NCI-H2196 (cell line): ENCODE data around the gene ADAMTSL2.

Source experiments
- DNase-seq: peaks from one replicate; lab custom pipeline; 2025; ENCODE audit not compliant: unreplicated experiment; lab: John Stamatoyannopoulos, UW

ADAMTSL2 gene

DNA sequence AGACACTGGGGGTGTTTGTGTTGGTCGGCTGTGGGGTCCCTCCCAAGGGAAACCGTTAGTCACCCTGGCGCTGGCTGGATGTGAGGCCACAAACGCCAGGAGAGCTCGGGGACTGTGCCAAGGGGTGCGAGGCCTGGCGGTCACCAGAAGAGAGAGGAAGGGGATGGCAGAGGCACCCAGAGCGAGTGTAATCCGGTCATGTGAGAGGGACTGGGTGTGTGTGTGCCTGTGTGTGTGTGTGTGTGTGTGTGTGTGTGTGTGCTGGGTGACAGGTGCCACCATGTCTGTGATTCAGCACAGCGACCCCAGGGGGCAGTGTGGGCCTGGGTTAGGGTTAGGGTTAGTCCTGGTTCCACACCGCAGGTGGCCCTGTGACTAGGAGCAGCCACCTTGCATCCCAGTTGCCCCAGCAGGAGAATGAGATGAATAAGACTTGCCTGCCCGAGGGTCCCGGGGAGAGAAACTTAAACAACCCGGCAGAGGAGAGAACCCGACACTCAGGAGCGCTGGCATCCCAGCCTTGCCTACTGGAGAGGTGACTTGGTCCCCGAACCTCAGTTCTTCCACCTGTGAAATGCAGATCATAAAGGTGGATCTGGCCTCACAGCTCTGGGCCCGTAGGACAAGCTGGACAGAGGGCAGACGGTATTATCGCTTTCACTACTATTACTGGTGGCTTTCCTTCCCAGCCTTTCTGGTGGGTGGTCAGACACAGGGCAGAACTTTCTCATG lies 1.4 kb upstream of the ADAMTSL2 start:
- peak; percentile 80 for DNase-seq

DNA sequence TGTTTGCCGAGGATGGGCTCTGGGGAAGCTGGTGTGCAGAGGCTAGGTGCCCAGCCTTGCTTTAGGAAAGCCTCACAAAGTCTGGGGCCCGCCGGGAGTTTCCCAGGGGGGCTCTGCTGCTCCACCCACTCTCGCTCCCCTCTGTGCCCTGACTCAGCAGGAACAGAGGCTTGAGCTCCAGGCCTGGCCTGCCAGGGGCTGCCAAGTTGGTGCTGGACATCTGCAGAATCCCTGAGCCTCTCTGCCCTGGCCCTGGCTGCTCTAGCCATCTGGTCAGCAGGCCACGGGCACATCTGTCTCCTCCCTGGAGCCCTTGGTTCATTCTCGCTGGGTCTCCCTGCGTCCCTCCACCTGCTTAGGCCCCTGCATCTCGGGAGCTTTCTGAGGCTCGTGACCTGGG lies 647 bp upstream of the ADAMTSL2 start:
- no peak for DNase-seq

DNA sequence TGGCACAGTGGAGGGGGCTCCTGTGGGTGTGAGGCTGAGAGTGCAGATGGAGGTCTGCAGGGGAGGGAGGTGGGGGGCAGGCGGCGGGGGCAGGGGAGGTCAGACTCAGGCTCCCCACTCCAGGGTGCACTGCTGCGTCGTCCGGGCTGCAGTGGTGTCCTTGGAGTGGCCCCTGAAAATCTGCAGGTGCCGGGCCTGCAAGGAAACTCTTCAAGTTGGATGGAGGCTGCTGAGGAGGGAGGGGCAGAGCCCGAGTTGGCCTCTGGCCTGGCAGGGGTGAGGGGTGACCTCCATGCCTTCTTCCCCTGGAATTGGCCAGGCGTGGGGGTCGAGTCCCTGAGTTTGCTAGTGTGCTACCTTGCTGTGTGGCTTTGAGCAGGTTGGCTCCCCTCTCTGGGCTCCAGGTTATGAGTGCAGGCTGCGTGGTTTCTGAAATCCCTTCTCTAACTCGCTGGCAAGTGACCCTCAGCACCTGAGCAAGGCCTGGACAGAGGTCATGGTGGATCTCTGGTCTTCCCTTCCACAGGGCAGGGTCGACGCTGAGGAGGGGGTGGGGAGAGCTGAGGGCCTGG lies 888 bp downstream of the ADAMTSL2 start:
- DNase-seq = no peak

DNA sequence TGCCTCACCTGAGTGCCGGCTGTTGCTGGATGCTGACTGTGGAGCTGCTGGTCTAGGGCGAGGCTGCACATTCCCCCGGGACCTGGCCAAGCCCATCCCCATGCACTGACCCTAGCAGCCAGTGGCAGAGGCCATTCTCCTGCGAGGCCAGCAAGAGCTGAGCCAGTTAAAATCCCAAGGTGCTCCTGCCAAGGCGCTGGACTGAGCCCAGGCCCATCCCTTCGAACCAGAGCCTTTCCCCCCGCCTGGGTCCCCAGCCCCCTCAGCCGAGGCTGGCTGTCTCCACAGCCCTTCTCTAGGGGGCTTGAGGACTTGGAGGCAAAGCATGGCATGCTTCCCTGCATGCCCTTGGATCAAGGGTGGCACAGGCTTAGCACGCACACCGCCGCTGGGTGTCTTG lies 1.6 kb downstream of the ADAMTSL2 start:
- DNase-seq = no peak

DNA sequence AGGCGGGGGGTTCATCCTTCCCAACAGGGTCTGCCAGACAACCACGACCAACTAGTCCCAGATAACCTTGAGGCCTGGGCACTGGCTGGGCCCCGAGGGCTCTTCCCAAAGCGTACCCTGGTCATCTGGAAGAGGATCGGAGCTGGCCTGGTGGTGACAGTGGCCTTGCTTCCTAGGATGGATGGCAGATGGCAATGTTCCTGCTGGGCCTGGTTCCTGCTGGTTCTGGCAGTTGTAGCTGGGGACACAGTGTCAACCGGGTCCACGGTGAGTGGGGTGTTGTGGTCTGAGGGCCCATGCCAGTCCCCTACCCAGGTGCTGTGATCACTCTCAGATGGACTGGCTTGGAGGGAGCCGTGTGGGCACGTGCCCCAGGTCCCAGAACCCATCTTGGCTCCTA lies 2.0 kb downstream of the ADAMTSL2 start:
- no peak for DNase-seq

DNA sequence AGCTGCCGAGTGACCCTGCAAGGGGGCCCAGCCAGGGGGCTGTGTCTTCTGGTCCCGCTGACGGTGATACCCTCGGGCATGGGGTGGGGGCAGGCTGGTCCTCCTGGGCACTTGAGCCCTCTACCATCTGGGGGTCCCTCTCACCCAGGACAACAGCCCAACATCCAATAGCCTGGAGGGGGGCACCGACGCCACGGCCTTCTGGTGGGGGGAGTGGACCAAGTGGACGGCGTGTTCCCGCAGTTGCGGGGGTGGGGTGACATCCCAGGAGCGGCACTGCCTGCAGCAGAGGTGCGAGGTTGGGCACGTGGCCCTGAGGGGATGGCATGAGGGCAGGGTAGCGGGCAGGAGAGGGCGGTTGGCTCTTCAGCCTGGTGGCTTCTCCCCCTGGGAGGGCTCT lies 2.8 kb downstream of the ADAMTSL2 start:
- no peak for DNase-seq

DNA sequence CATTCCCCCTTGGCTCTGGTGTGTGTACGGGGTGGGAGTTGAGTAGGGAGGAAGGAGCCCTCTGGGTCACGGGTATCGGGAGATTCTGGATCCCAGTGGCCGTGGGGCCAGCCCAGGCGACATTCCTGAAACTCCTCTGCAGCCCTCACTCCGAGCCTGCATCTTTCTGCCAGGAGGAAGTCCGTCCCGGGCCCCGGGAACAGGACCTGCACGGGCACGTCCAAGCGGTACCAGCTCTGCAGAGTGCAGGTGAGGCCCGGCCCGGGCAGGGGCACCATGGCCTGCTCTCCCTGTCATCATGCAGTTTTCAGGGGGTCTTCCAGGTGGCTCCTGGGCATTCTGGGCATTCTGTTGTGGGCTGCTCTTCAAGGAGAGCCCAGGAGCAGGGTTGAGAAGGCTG lies 3.7 kb downstream of the ADAMTSL2 start:
- no peak for DNase-seq

DNA sequence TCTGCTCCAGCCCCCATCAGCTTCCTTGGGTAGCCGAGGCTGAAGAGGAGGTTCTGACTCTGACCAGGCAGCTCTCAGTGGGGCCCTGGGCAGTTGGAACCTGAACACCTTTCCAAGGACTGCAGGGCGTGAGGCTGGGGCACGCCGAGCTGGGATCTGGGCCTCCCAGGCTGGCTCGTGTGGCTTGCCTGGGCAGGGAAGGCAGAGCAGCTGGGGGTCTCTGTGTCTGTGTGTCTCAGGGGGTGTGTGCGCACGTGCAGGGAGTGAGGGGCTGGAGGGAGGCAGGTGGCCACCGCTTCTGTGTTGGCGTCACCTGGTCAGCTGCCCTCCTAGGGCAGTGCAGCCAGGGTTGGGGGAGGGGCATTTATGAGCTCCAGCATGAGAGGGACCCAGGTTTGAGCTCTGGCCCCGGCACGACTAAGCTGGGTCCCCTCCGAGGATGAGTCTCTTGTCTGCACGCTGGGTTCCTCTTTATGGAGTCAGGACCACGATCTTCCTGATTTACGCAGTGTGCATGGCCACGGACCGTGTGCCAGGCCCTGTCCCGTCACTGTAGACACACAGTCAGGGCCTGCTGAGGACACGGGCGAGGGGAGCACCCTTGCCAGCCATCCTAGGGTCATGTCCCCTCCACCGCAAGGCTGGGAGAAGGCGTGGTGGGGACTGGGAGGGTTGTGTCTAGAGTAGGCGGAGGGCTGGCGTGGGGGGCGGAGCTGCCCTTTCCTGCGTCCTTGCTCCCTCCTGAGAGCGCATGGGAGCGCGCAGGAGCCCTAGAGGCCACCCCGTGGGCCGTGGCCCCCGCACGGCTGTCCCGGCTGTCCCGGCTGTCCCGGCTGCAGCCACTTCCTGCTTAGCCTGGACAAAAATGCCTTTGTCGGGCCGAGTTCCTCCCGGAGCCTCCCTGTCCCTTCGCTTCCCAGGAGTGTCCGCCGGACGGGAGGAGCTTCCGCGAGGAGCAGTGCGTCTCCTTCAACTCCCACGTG lies 4.6 kb downstream of the ADAMTSL2 start:
- DNase-seq = no peak

DNA sequence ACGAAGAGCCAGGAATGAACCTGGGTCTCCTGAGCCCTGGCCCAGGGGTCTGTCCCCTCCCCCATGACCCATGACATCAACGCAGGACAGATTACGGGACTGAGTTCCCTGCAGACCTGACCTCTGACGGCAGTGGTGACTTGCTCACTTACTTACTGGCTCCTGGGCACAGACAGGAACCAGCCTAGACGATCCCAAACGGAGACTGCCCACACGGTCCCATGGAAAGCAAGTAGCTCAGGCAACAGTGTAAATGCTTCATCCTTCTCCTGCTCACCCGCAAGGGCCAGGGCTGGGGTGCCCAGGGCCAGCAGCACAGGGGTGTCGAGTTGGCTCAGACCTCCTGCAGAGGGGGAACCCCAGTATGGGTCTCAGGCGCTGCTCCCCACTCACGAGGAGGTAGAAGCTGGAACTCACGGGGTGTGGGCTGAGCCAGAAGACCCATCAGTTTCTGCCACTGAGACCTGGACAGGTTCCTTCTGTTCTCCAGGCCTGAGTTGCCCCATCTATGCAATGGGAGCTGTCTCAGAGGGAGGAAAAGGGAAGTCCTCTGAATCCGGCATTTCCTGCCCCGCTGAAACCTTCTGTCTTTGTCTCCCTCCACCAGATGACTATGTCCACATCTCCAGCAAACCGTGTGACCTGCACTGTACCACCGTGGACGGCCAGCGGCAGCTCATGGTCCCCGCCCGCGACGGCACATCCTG lies 5.6 kb downstream of the ADAMTSL2 start:
- DNase-seq = no peak

DNA sequence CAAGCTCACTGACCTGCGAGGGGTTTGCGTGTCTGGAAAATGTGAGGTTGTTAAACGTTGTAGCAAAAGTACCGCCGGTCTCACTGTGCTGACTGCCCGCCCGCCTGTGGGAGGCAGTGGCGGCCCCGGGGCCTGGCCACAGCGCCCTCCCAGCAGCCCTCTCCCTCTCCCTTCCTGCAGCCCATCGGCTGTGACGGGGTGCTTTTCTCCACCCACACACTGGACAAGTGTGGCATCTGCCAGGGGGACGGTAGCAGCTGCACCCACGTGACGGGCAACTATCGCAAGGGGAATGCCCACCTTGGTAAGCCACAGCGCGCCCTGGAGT lies 6.2 kb downstream of the ADAMTSL2 start:
- DNase-seq = no peak

DNA sequence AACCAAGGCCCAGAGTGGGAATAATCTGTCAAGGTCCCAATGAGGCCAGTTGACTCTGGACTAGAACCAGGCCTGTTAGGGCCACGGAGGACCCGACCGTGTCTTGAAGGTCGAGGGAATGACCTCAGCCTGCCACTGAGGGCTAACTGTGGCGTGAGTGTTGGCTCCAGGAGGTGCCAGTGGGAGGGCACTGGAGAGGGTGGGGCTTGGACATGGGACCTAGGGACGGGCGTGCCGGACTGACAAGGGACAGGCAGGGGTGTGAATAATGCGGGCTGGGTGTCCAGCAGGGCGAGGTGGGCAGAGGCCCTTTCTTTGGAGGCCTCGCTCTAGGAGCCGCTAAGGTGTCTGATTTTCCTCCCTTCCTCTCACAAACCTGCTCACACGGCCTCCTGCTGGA lies 7.5 kb downstream of the ADAMTSL2 start:
- no peak for DNase-seq

DNA sequence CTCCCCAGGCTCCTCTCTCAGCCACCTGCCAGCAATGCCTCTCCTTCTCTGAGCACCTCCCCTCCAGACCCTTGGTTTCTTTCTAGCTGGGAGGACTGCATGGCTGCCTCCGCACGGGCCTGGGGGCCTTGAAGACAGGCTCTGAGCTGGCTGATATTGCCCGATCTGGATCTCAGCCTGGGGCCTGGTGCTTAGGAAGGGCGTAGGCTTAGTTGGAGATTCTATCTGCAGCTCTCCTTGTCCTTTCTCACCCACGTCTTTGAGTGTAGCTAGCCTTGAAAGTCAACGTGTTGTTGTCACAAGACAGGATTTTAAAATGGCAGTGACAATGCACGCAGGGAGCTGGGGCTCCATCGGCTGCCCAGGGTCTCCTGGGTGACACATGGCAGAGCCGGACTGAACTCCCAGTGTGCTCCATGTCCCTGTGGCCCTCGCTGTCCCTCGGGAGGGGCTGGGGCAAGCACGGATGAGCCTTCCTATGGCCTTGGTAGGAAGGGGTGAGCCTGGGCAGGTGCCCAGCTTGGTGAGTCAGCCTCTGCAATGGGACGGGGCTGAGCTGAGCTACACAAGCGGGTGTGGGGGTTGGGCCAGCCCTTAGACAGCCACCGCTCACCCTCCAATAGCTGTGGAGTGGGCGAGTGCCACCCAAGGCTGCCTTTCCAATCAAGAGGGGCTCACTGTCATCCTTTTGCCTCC lies 9.4 kb downstream of the ADAMTSL2 start:
- DNase-seq = no peak

DNA sequence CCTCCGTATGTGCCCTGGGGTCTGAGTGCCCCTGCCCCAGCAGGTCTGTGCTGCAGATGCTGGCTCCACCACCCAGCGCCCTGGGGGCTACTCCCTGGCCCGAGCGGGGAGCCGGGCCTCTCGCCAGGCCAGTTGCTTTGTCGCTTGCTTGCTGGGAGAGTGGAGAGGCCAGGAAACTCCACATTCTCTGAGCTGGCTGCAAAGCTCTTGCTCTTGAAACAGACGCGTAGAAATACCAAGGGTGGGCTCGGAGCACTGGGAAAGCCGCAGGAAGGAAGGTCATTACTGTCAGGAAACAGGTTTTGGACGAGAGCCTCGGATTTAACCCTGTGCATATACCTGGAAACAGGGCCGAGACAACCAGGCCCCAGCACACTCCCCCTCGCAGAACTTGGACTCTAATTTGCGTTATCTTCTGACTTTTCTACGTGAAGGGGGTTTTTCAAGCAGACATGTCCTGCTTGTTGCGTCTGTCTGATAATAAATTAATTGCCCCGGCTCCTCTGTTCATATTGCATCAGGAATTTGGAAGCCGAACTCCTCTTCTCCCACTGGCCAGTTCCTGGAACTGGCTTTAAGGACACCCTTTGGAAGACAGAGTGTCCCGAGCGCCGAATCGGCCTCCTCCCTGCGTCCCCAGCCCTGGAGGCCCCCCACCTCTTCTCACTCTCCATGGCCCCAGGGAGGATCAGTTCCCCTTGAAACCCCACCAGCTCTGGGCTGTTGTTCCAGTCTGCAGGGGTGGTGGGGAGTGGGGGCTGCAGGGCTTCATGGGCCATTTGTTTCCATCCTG lies 11.2 kb downstream of the ADAMTSL2 start:
- no peak for DNase-seq

DNA sequence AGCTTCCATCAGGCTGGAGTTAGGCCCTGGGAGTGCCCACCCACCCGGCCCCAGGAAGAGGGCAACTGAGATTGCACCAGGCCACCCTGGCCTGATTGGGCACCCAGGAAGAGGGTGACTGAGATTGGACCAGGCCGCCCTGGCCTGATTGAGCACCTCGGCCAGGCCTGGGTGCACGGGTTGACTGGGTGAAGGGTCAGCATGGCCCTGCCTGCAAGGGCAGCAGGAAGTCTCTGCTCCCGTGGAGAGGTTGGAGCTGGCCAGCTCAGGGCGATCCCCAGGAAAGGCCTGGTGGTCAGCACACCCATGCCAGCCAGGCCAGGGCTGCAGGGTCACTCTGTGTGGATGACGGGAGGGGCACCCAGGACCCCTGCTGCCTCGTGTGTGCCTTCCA lies 11.8 kb downstream of the ADAMTSL2 start:
- no peak for DNase-seq

DNA sequence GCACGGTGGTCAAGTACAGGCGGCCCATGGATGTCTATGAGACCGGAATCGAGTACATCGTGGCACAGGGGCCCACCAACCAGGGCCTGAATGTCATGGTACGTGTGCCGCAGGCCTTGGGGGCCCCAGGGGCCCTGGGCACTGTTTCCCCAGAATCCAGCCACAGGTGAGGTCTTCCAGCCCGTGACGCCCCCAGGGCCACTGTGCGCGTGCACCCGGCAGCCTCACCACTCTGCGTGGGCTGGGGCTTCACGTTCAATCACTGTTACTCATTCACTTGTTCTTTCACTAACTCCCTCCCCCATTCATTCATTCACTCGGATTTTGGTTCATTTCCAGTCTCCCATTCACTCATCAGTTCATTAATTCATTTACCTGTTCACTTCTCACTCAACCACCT lies 12.6 kb downstream of the ADAMTSL2 start:
- no peak for DNase-seq

DNA sequence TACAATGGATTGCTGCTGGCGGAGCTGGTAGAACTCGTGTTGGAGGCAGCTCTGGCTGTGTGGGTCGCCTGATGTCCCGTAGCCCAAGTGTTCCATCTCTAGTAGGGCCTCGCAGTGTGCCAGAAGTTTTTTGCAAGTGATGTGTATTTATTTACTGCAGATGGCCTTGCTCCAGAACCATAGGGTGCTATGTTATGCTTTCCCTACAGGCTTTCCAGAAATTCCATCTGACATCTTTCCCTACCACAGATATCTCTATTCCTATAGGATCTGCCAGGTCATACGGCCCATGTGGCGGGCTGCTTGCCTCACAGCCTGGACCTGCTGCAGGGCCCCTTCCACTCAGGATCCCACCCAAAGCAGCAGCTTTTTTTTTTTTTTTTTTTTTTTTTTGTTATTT lies 16.9 kb downstream of the ADAMTSL2 start:
- no peak for DNase-seq

DNA sequence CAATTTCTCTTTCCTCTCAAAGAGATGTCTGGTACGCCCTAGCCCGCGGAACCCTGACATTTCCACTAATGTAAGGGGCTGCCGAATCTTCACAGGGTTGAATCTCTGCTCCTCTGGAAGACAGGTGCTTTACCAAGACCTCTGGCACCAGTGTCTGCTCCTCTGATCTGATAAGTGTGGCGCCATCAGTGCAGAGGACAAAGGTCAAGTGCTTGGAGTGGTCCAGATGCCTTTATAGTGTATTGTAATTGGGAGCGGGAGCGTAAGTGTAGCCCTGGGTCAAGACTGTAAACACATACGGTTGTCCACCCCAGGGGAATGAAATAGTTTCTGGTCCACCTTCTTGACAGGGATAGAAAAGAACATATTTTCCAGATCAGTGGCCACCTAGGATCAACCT lies 17.7 kb downstream of the ADAMTSL2 start:
- DNase-seq = no peak

DNA sequence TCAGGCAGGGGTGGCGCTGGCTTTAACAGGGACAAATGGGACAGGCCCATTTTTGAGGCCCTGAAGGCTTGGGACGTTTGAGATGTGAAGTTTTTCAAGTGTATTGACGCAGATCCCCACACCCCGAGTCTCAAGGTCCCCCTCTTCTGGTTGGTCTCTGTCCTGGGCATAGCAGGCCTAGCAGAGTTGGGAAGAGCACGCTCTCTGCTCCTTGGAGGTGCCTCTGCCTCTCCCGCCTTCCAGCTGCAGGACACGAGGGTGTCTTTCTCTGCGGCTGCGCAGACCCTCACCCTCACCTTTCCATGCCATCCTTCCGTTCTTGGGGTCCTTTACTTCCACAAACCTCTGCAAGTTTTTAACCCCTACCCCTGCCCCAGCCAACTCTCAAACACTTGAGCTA lies 18.6 kb downstream of the ADAMTSL2 start:
- no peak for DNase-seq

DNA sequence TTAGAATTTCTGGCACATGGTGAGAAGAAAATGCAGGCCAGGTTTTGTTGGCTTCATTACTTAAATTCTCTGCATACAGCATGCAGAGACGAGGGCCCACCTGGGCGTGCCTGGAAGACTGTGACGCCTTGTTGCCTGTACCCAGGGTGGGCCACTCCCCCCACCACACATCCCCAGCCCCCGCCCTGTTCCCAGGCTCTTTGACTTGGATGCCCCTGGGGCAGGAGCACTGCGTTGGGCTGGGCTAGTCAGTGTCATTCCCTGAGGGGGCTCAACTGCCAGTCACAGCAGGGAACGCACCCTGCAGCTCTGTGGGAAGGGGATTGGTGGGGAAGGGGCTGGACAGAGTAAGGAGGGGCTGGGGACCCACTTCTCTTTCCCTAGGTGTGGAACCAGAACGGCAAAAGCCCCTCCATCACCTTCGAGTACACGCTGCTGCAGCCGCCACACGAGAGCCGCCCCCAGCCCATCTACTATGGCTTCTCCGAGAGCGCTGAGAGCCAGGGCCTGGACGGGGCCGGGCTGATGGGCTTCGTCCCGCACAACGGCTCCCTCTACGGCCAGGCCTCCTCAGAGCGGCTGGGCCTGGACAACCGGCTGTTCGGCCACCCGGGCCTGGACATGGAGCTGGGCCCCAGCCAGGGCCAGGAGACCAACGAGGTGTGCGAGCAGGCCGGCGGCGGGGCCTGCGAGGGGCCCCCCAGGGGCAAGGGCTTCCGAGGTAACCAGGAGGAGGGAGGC lies 19.6 kb downstream of the ADAMTSL2 start:
- DNase-seq = no peak
